Activated T-cell treated with anti-CD3 and anti-CD28 coated beads for 1 hour (primary cell): ENCODE results near the gene KLHL10.
A peak's percentile ranks its signal among the peaks of the same experiment; 100 is the strongest.
"Not testable (repeated sequence)": the region's sequence is repeated elsewhere in the genome, so short reads cannot be mapped to it uniquely, and the experiment has no call there.

Source experiments
- DNase-seq: peaks from one replicate; pipeline ENCODE4 v3.0.0-alpha.2; 2020; ENCODE audit warnings: low read depth

Gene KLHL10

GRCh38 chr17:41851382-41851781 is 13.8 kb downstream of the KLHL10 start:
- DNase-seq: not testable (repeated sequence)

GRCh38 chr17:41860254-41860931 is 22.8 kb downstream of the KLHL10 start:
- DNase-seq: no peak

GRCh38 chr17:41863074-41863848 is 25.6 kb downstream of the KLHL10 start:
- no peak for DNase-seq

- peak; percentile 50 for DNase-seq
Measured at GRCh38 chr17:41864498-41864835, 26.8 kb downstream of the KLHL10 start.

GRCh38 chr17:41864836-41865595 is 27.4 kb downstream of the KLHL10 start, which contains the start of gene KLHL11:
Gene KLHL11 (minus strand): TSS chr17:41865423. CDS start chr17:41865370, 53 bp downstream.
- peak; percentile 80 for DNase-seq

GRCh38 chr17:41865596-41865893 is 27.9 kb downstream of the KLHL10 start:
- DNase-seq: no peak

GRCh38 chr17:41868568-41868967 is 30.9 kb downstream of the KLHL10 start:
- no peak for DNase-seq

- no peak for DNase-seq
Measured at GRCh38 chr17:41869426-41869825, 31.8 kb downstream of the KLHL10 start.

GRCh38 chr17:41870097-41870496 is 32.5 kb downstream of the KLHL10 start:
- DNase-seq: no peak

GRCh38 chr17:41870627-41871026 is 33.0 kb downstream of the KLHL10 start:
- no peak for DNase-seq

- no peak for DNase-seq
Measured at GRCh38 chr17:41871789-41872188, 34.2 kb downstream of the KLHL10 start.

- no peak for DNase-seq
Measured at GRCh38 chr17:41873559-41874292, 36.1 kb downstream of the KLHL10 start.

GRCh38 chr17:41874293-41874670 is 36.7 kb downstream of the KLHL10 start:
- DNase-seq: not testable (repeated sequence)

GRCh38 chr17:41880130-41880529 is 42.5 kb downstream of the KLHL10 start:
- no peak for DNase-seq

GRCh38 chr17:41882756-41883155 is 45.1 kb downstream of the KLHL10 start:
- DNase-seq: no peak

GRCh38 chr17:41885733-41886132 is 48.1 kb downstream of the KLHL10 start:
- DNase-seq: no peak

GRCh38 chr17:41888332-41888965 is 50.8 kb downstream of the KLHL10 start:
- DNase-seq: no peak

GRCh38 chr17:41891135-41892020 is 53.8 kb downstream of the KLHL10 start:
- no peak for DNase-seq

GRCh38 chr17:41892021-41892376 is 54.4 kb downstream of the KLHL10 start:
- no peak for DNase-seq

- no peak for DNase-seq
Measured at GRCh38 chr17:41893384-41893783, 55.8 kb downstream of the KLHL10 start.

GRCh38 chr17:41894791-41895331 is 57.2 kb downstream of the KLHL10 start:
- DNase-seq: no peak
